ENCODE data around the gene MMP25. TPM values are rescaled to one million over a fixed set of nuclear protein-coding genes. Genes with fewer than 3 reads are reported as not detected.

Gene MMP25
- total RNA-seq, 1 experiment from 2014 or later: 0.51 TPM

DNA sequence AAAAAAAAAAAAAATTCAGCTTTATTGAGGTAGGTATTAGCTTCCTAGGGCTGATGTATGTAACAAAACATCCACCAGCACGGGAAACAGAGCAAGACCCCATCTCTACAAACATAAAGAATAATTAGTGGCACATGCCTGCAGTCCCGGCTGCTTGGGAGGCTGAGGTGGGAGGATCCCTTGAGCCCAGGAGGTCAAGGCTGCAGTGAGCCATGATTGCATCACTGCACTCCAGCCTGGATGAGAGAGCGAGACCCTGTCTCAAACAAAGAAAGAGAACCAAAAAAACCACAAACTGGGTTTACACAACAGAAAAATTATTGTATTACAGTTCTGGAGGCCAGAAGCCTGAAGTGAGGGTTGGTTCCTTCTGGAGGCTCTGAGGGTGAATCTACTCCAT is 4.0 kb upstream of the MMP25 start:
- no peaks in the 10 kb centered on the region for H3F3A ChIP-seq (ENCODE audit: low read length, unreplicated experiment)
- no peak overlapping the region for H3K4me3 ChIP-seq (ENCODE audit: low read length)
- H3K9me3 ChIP-seq (ENCODE audit: low read length): no peaks in the 10 kb centered on the region
- intact Hi-C loops (cut with micrococcal nuclease): no loop called here
- H3K4me1 ChIP-seq (ENCODE audit: insufficient read depth, low read length): no peaks in the 10 kb centered on the region
- no peak for TF ChIP-seq EZH2 (IDR thresholded peaks at IDR 0.05; ENCODE audit: low read length, unreplicated experiment)
- TF ChIP-seq EZH2phosphoT487 (IDR thresholded peaks at IDR 0.05; ENCODE audit: borderline replicate concordance, low read length): no peak
- TF ChIP-seq CTCF (conservative IDR thresholded peaks at IDR 0.05; ENCODE audit: low read depth, low read length): no peak
- DNase-seq: no peak
- H3K4me2 ChIP-seq (ENCODE audit: low read length): no peak overlapping the region
- peaks cover 3% of the 10 kb centered on the region; the same call in 1 of the 2 replicates for H3K27me3 ChIP-seq (ENCODE audit: low read length)
- H4K20me1 ChIP-seq (ENCODE audit: low read length): no peaks in the 10 kb centered on the region
- no peaks in the 10 kb centered on the region for H3K9me2 ChIP-seq (replicated peaks; ENCODE audit: low read length)
- H3K36me3 ChIP-seq (ENCODE audit: low read depth, low read length): no peaks in the 10 kb centered on the region
- no peak overlapping the region for H2AFZ ChIP-seq (ENCODE audit: low read length)
- ChIA-PET POLR2A (ENCODE audit: unreplicated experiment) (no interaction called here), CTCF (no interaction called here)
- no peak overlapping the region for H3K9ac ChIP-seq (ENCODE audit: low read length)
- no peak for ATAC-seq
- no peak overlapping the region for H3K27ac ChIP-seq (ENCODE audit: low read length)
- BruUV-seq (replicated peaks): no TSS peak
- H3K79me2 ChIP-seq (ENCODE audit: low read length): no peaks in the 10 kb centered on the region

GRCh38 chr16:3044708-3045107 is 1.7 kb upstream of the MMP25 start:
- H3K79me2 ChIP-seq (ENCODE audit: low read length): no peaks in the 10 kb centered on the region
- H3K27ac ChIP-seq (ENCODE audit: low read length): no peak overlapping the region
- H3K4me3 ChIP-seq (ENCODE audit: low read length): no peak overlapping the region; the same call in 1 of the 2 replicates
- H3K9me3 ChIP-seq (ENCODE audit: low read length): no peaks in the 10 kb centered on the region
- no TSS peak for BruUV-seq (replicated peaks)
- intact Hi-C loops (cut with micrococcal nuclease): no loop called here
- CTCF ChIA-PET: no interaction called here
- no peaks in the 10 kb centered on the region for H4K20me1 ChIP-seq (ENCODE audit: low read length)
- POLR2A ChIA-PET (ENCODE audit: unreplicated experiment): no interaction called here
- no peak overlapping the region for H3K9ac ChIP-seq (ENCODE audit: low read length)
- TF ChIP-seq EZH2phosphoT487 (IDR thresholded peaks at IDR 0.05; ENCODE audit: borderline replicate concordance, low read length) (no peak), CTCF (conservative IDR thresholded peaks at IDR 0.05; ENCODE audit: low read depth, low read length) (no peak), EZH2 (IDR thresholded peaks at IDR 0.05; ENCODE audit: low read length, unreplicated experiment) (no peak)
- no peak overlapping the region for H2AFZ ChIP-seq (ENCODE audit: low read length)
- ATAC-seq: no peak
- DNase-seq: no peak
- H3K9me2 ChIP-seq (replicated peaks; ENCODE audit: low read length): no peaks in the 10 kb centered on the region
- 0 out of 2 replicates have a peak overlapping the region, but pooled peaks have one; percentile 98 for H3K4me2 ChIP-seq (ENCODE audit: low read length)
- peaks cover 3% of the 10 kb centered on the region; the same call in 1 of the 2 replicates for H3K27me3 ChIP-seq (ENCODE audit: low read length)
- H3K36me3 ChIP-seq (ENCODE audit: low read depth, low read length): no peaks in the 10 kb centered on the region
- no peaks in the 10 kb centered on the region for H3F3A ChIP-seq (ENCODE audit: low read length, unreplicated experiment)
- no peaks in the 10 kb centered on the region for H3K4me1 ChIP-seq (ENCODE audit: insufficient read depth, low read length)

DNA sequence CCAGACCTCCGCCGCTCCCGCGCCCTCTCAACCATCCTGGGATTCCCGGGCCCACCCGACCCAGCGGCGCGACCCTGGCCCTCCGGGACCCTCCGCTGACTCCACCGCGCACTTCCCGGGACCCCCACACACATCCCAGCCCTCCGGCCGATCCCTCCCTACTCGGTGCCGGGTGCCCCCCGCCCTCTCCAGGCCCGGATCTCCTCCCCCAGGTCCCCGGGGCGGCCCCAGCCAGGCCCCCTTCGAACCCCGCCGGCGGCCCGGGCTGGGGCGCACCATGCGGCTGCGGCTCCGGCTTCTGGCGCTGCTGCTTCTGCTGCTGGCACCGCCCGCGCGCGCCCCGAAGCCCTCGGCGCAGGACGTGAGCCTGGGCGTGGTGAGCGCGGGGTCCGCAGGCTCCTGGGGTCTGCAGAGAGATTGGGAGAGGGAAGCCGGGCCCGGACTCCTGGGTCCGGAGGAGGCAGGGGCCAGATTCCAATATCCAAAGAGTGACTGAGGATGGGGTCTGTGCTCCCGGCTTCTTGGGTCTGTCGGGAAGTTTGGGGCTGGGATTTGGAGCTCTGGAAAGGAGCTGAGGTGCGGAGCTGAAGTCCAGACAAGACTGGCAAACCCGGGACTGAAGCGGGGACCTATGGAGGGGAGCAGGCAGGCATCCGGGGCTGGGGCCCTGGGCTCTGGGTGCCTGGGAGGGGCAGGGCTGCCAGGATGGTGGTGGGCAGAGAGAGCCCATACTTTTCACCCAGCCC is 453 bp downstream of the MMP25 start:
- no peaks in the 10 kb centered on the region for H3K4me1 ChIP-seq (ENCODE audit: insufficient read depth, low read length)
- intact Hi-C loops (cut with micrococcal nuclease): no loop called here
- CTCF ChIA-PET: interaction anchor here (1.0 kb wide), 1 partner anchor 15 kb away, joined by 3 read pairs; no protein-coding TSS in a partner anchor
- H2AFZ ChIP-seq (ENCODE audit: low read length): no peak overlapping the region
- TF ChIP-seq EZH2phosphoT487 (IDR thresholded peaks at IDR 0.05; ENCODE audit: borderline replicate concordance, low read length): no peak
- no peak for TF ChIP-seq EZH2 (IDR thresholded peaks at IDR 0.05; ENCODE audit: low read length, unreplicated experiment)
- no peak for TF ChIP-seq CTCF (conservative IDR thresholded peaks at IDR 0.05; ENCODE audit: low read depth, low read length)
- H3K27ac ChIP-seq (ENCODE audit: low read length): no peak overlapping the region
- no peaks in the 10 kb centered on the region for H3K9me3 ChIP-seq (ENCODE audit: low read length)
- no peaks in the 10 kb centered on the region for H3K9me2 ChIP-seq (replicated peaks; ENCODE audit: low read length)
- no TSS peak for BruUV-seq (replicated peaks)
- no peaks in the 10 kb centered on the region for H3F3A ChIP-seq (ENCODE audit: low read length, unreplicated experiment)
- H3K4me3 ChIP-seq (ENCODE audit: low read length): peak overlapping the region; percentile 74; the same call in 1 of the 2 replicates
- H3K79me2 ChIP-seq (ENCODE audit: low read length): no peaks in the 10 kb centered on the region
- DNase-seq (no peak), ATAC-seq (no peak)
- peaks cover 3% of the 10 kb centered on the region; the same call in 1 of the 2 replicates for H3K27me3 ChIP-seq (ENCODE audit: low read length)
- H3K4me2 ChIP-seq (ENCODE audit: low read length): peak overlapping the region; percentile 98; the same call in 1 of the 2 replicates
- H3K36me3 ChIP-seq (ENCODE audit: low read depth, low read length): no peaks in the 10 kb centered on the region
- no peak overlapping the region for H3K9ac ChIP-seq (ENCODE audit: low read length)
- POLR2A ChIA-PET (ENCODE audit: unreplicated experiment): no interaction called here
- H4K20me1 ChIP-seq (ENCODE audit: low read length): no peaks in the 10 kb centered on the region

Data from PC-3 (cell line).